ENCODE measurements around the gene CIITA.
A peak's percentile ranks its signal among the peaks of the same experiment; 100 is the strongest.

Gene CIITA

DNA sequence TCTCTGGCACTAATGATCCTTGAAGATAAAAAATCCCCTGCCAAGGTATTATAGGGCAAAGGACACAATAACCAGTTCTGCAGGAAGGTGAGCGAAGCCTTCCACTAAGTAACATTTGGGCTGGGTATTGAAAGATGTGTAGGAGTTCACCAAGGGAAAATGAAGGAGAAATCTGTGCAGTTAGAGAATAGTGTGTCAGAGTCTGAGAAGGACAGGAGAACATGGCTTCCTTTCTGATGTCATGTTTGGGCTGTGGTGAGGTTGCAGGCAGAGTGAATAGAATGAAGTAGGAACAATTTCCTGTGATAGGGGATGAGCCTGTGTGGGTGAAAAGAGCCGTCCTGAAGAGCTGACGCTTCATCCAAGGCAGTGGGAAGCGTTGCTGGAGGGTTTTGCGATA, 24.1 kb upstream of the CIITA start:
- no peak for DNase-seq

DNA sequence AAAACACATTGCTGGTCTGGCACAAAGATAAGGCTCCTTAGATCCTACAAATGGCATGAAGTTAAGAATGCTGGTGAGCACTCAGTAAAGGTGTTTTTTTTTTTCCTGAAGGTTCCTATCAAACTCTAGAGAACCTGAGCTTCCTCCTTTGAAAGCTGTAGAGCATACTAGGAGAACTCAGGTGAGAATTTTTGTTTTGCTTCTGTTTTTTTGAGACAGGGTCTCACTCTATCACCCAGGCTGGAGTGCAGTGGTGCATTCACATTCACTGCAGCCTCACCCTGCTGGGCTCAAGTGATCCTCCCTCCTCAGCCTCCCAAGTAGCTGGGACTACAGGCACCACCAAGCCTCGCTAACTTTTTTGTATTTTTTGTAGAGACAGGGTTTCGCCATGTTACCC, 21.0 kb upstream of the CIITA start:
- DNase-seq = no peak

DNA sequence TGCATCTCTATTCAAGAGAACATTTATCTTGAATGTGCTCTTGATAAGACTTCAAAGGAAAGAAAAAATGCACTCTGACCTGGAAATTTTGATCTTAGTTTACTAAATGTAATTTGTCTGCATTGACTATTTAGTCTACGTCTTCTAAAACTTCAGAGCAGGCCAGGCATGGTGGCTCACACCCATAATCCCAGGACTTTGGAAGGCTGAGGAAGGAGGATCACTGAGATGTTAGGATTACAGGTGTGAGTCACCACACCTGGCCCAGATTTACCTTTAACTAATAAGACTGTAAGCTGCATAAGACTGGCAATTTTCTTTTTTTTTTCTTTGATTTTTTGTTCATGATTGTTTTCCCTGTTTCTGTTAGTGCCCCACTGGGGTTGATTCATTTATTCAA, 18.8 kb upstream of the CIITA start:
- no peak for DNase-seq

DNA sequence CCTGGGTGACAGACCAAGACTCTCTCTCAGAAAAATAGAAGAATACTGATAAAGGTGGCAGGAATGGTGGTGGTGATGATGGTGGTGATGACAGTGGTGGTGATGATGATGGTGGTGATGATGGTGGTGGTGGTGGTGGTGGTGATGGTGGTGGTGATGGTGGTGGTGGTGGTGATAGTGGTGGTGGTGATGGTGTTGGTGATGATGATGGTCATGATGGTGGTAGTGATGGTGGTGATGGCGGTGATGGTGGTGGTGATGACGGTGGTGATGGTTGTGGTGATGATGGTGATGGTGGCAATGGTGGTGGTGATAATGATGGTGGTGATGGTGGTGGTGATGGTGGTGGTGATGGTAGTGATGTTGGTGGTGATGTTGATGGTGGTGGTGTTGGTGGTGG, 18.0 kb upstream of the CIITA start:
- no peak for DNase-seq

DNA sequence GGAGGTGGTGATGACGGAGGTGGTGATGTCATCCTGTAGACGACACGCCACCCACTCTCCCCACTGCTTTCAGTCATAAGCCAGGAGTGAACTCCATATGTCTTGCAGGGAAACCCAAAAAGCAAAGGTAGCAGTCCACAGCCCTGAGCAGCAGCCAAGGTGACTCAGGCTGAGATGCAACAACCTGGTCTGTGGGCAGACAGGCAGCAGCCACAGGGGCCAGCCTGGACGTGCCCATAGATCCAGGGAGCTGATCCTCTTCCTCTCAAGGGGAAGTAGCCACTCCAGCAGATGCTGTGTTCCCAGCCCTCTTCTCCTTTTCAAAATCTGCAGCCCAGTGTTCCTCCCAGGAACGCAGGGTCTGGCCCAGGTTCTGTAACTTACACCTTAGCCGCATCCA, 17.3 kb upstream of the CIITA start:
- no peak for DNase-seq

DNA sequence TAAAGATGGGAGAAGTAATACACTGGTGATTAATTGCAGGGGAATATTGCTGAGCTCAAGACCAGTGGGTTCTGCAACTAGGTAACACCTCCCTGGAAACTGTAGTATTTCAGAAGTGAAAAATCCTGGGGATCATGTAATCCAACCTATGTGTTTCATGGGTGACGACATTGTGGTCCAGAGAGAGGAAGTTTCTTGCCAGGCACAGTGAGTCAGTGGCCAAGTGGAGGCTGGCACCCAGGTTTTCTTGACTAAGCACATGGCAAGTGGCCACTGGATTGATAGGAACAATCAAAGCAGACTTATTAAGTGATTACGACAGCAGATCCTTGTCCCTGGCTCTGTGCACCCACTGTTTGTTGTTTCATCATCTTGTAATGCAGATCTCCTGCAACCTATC, 14.6 kb upstream of the CIITA start:
- no peak for DNase-seq

DNA sequence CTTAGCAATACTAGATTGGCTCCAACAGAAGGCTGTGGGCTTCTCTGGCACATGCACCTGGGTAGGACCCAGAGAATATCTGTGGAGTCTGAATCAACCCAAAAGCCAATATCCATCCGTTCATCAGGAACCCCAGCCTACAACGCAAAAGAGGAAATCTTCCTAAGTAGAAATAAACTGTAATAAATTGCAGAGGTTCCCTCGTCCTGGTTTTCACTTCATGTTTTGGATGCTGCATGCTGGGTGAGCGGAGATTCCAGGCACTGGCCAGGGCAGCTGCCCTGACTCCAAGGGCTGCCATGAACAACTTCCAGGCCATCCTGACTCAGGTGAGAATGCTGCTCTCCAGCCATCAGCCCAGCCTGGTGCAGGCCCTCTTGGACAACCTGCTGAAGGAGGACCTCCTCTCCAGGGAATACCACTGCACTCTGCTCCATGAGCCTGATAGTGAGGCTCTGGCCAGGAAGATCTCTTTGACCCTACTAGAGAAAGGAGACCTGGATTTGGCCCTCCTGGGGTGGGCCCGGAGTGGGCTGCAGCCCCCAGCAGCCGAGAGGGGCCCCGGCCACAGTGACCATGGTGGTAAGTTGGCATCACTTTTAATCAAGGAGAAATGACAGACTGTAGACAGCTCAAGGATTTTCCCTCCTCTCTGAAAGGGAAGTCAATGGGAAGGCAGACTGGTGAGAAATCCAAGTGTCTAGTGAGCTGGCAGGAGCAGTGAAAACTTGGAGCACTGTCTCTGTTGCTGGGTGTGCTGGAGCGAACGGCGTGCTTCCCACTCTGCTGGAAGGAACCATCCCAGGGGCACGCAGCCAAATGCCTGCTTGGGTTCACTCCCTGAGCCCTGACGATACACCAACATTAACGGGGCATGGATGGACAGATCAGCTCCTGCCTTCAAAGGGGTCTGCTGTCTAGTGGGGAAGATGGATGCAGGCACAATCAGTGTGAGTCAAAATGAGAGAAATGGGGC, 10.7 kb upstream of the CIITA start:
- DNase-seq = no peak

DNA sequence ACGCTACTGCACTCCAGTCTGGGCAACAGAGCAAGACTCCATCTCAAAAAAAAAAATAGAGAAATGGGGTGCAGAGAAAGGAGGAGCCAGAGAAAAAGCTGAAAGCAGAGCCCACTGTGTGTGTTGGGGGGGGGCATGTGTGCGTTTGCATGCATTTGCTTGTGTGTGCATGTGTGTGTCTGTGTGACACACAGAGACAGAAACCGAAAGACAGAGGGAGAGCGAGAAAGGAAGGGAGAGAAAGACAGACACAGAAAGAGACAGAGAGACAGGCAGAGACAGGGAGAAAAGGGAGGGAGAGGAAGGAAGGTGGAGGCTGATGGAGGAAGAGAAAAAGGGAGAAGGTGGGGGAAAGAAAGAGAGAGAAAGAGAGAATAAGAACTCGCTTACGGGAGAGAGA, 9.8 kb upstream of the CIITA start:
- no peak for DNase-seq

DNA sequence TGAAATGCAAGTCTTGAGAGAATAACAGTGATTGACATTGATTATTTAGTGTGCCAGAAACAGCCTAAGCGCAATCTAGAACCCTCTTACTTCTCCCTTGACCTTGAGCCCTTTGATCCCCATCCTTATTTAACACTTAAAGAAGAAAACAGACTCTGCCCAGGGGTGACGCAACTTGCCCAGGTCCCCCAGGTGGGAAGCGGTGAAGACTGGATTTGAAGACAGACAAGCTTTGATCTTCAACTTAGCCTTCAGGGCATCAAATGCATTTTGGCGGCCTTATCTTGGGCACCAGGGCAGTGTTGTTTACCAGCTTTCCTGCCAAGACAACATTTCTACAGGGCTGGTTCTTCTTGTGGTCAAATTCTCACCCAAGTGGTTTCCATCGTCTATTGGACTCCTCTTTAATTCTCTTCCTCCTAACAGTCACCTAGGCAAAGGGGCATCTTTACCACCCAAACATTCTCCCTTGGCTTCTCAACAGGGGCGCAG, 8.9 kb upstream of the CIITA start:
- no peak for DNase-seq

DNA sequence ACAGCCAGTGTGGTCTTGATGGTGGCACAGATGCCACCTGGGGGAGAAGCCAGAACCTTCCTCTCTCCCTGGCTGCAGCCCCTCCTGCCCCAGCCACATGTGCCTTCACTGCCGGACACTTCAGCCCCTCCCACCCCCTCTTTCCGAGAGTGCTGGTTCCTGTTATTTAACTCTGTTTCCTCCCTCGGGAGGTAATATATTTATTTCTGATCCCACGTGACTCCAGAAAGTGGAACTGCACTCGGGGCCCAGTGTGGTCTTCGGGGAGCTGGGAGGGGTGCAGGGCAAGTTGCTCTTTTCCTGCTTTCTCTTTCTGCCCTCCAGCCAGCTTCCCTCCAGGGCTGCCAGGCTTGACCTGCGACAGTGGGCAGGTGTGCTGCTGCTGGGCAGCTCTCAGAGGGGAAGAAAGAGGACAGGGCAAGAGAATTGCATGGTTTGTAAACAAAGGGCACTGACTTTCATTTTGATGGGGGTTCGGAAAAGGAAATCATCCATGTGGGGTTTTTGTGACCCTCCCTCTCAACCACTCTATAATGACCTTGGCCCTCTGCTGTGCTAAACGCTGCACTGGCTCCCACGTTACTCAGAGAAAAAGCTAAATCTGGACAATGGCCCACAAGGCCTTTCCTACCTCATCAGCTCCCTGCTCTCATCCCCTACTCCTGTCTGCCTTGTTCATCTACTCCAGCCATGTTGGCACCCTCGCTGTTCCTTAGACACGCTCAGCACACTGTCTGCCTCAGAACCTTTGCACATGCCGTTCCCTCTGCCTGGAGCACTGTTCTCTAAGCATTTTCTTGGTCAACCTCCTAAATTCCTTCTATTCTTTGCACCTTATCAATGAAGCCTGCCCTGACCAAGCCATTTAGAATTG, 8.2 kb upstream of the CIITA start:
- no peak for DNase-seq

DNA sequence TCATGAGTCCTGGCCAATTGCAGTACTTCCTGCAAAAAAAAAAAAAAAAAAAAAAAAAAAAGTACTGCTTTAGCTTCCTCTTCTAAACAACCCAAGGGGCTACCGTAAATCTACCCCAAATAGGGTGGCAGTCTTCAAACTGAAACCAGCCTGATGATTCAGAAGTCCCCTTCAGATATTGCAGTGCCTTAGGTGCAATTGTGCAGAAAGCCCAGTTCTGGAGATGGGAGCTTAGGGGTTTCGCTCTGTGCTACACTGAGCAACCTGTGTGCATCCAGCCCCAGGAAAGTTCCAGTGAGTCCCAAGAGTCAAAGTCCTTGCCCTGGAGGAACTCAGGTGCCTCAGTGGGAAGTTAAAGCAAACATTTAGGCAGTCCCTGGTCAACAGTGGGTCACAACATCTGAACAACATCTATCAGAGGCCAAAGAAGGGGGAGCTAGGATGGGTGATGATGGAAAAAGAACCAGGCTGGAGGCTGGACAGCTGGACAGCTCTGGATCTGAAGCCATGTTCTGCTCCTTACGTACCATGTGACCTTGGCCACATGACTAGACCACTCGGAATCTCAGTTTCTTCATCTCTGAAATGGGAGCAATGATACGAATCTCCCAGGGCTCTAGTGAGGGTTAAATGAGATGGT, 6.7 kb upstream of the CIITA start:
- DNase-seq = no peak

DNA sequence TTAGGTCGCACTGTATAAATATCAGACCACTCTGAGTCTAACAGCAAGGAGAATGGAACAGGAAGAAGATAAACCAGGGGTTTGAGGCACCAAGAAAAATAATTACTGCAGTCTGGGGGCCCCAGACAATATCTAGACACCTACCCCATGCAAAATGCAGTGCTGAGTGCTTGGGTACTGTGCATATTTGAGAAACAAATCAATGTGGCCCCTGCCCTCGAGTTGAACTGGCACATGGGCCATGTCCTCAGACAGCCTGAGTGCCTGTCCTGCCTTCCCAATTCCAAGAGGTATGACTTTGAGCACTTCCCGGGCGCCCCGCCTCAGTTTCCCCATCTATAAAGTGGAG, 6.2 kb upstream of the CIITA start:
- DNase-seq = no peak

DNA sequence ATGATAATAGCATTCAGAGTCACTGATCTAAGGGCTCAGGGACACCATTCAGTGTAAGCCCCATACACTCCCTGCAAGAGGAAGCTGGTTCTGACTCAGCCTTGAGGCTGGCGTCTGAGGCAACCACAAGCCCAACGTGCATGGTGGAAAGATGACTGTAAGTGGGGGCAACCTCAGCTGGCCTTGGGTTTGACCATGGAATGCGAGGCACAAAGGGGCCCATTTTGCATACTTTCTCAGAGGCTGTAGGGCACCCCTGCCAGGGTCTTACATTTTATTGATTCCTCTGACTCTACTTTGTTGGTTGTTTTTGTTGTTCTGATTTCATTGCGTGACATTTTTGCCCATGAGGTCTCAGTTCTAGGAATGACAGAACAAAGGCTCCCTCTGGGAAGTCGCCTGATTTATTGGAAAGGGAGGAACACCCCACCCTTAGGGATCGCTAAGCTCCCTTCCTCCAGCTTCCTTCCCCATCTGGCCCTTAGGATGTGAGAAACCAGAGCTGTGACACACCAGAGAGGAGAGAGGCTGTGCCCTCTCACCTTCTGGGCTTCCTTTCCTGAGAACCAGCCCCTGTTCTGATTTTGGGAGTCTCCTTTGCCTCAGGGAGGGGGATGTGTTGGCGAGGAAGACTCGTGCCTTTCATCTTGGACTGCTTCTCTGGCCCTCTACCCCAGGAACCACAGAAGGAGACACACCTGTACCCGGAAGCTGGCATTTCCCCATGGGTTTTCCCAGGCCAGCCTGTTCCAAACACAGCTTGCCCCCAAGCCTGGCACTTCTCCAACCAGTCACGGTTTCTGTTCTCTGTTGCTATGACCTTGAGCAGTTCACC, 5.6 kb upstream of the CIITA start:
- DNase-seq = peak; percentile 1

DNA sequence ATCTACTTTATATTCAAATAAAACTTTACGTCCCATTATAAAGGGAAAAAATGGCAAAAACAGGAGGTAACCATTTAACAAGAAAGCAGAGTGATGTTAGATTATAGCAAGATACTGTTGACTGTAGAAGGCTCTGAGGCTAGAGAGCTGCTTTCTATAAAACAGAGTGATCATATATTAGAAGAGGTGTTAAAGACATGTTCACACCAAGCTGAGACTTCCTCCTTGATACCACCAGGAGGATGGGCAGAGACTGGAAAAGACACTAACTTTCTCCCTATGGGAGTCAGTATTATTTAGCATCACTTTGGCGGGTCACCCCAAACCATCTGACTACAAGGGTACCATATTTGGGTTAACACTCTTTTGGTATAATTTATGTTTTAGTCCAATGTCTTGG, 687 bp upstream of the CIITA start:
- DNase-seq = no peak

DNA sequence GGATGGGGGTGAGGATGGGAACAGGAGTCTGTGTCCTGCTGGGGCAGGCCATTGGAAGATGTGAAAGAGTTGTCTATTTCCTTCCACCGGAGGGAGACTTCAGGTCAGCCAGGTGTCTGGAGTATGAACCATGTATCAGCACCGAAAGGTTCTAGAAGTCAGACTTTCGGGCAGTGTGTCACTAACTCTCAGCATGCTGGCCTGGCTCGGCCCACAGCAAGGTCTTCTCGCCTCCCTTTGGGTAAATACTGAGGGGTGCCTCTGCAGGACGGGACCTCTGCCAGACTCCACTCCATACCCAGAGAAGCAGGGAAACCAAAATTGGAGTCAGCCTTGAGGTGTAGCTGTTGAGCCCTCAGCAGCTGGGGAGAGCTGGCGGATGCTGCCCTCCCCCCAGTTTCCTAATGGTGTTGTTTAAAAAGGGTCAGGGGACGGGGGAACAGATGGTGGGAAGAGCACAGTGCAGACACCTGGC, 507 bp downstream of the CIITA start:
- peak; percentile 22 for DNase-seq

DNA sequence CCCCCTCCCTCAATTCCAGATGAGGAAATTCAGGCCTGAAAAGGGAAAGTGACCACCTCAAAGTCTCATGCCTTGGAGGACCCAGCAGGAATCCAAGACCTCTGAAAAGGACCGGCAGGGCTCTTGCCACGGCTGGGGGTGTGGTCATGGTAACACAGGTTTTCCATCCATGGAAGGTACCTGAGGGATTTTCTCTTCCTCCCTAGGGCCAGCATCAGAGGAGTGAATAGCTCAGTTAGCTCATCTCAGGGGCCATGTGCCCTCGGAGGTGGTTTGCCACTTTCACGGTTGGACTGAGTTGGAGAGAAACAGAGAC, 1.3 kb downstream of the CIITA start:
- no peak for DNase-seq

DNA sequence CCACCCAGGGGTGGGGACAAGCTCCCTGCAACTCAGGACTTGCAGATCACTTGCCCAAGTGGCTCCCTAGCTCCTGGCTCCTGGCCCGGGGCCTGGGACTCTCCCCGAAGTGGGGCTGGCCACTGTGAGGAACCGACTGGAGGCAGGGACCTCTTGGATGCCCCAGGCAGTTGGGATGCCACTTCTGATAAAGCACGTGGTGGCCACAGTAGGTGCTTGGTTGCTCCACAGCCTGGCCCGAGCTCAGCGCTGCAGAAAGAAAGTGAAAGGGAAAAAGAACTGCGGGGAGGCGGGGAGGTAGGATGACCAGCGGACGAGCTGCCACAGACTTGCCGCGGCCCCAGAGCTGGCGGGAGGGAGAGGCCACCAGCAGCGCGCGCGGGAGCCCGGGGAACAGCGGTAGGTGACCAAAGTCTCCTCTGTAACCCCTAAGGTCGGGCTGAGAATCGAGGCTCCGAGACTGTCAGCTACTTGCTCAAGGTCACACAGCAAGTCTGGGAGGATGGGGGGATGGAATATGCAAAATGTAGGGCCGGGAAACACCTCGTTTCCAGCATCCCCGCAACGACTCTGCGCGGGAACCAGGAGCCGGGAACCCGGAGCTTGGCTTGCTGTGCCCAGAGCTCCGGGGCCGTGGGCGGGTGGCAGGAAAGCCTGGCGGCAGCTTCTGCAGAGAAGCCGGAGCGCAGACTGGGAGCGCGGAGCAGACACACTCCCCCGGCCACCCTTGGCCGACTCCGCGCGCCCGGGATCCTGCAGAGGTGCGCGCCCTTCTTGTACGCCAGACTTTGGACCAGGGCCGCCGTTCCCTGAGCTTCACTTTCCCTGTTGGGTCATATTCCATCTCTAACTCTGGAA, 1.9 kb downstream of the CIITA start:
- no peak for DNase-seq

DNA sequence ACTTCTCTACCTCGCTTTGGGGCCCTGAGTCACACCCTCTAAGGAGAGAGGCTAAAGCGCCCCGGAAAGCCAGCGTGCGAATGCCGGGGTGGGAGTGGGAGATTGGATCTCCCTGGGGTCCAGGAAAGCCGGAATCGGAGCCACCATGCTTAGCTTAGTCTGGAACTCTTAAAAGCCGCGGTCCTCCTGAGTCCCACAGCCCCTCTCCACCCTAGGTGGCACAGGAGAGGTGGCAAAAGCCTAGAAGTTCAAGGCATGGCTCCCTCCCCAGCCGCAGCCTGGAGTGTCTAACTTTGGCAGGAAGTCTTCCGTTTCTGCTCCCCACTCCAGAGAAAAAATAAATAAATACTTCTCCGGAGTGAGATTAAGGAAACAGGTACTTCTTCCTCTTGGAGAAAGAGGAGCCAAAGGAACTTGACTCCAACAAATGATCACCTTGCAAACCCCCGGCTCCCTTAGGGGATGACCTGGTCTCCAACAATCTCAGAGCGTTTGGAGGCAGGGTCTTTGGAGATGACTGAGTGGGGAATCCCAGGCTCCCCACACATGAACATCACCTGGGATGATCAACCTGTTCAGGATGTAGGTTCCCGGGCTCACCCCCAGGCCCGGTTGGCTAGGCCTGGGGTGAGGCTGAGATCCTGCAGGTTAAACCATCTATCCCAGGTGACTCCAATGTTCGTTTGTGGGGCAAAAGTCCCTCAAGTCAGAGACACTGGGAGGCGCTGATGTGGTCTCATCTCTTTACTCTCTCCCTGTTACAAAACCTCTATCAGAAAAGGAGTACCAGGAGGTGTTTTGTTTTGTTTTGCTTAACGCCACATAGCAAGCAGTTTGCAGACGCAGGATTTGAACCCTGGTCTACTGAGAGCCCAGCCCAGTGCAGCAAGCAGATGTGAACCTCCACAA, 2.9 kb downstream of the CIITA start:
- no peak for DNase-seq

DNA sequence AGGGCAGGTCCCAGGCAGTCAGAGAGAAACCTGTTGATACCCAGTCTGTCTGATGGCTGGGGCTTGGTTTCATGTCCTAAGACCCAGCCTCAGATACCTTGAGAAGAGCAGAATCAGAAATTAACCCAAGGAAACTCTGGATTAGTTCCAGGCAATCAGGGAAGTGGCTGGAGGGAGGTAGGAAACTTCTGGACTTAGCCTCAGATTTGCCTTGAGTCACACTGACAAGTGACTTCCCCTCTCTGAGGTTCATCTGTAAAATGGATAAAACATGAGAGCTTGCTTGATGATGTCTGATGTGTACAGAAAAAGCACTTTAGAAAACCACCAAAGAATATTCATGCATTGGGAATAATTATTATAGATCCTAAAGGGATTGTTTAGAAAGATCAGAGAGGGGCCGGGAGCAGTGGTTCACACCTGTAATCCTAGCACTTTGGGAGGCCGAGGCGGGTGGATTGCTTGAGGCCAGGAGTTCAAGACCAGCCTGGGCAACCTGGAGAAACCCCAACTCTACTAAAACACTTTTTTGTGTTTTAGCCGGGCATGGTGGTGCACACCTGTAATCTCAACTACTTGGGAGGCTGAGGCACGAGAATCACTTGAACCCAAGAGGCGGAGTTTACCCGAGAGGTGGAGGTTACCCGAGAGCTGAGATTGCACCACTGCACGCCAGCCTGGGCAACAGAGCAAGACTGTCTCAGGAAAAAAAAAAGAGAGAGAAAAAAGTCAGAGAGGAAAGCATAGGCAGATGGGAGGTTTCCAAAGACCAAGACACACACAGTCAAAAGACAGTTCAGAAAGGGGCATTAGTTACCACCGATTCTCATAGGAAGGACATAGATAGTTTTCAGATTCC, 3.8 kb downstream of the CIITA start:
- DNase-seq = no peak
